IMR-90 (cell line): ENCODE data around the gene SLX4IP. TPM values are rescaled to one million over a fixed set of nuclear protein-coding genes. Genes with fewer than 3 reads are reported as not detected.

Experiments used
- ATAC-seq: fragments of 200-7000 bp; cut with Tn5 transposase; 2 replicates; pipeline ENCODE4 v1.9.1; 2020; ENCODE audit warnings: low read depth, mild to moderate bottlenecking, moderate library complexity
- BruUV-seq: library from RNA; stranded (reverse); fragments of 400-500 nt; replicated peaks from 2 replicates; lab custom pipeline; 2021; lab: Mats Ljungman, UMichigan
- CTCF ChIA-PET: fragments of 300-600 bp; formaldehyde crosslinking; extraction: SDS; loops from one replicate; lab custom pipeline; 2021; ENCODE audit warnings: antibody characterized with exemption; lab: Yijun Ruan, JAX
- POLR2A ChIA-PET: fragments of 300-600 bp; sonication (Branson Sonifier 250); formaldehyde crosslinking; loops from one replicate; lab custom pipeline; 2022; ENCODE audit warnings: antibody characterized with exemption; ENCODE audit not compliant: unreplicated experiment; lab: Charles Lee
- DNase-seq: peaks from one replicate; pipeline ENCODE4 v3.0.0; 2013
- H2AFZ ChIP-seq: replicated peaks from 2 replicates; pipeline ENCODE3; 2013; ENCODE audit warnings: low read length, mild to moderate bottlenecking; ENCODE audit not compliant: poor library complexity
- H2AK5ac ChIP-seq: 2 replicates; pipeline ENCODE4 v1.6.1; 2013; ENCODE audit warnings: low read depth, low read length, inconsistent platforms
- H2AK9ac ChIP-seq: replicated peaks from 2 replicates; pipeline ENCODE3; 2013; ENCODE audit warnings: mild to moderate bottlenecking, low read depth, low read length, moderate library complexity; ENCODE audit not compliant: poor library complexity
- H2BK120ac ChIP-seq: 2 replicates; pipeline ENCODE4 v1.6.1; 2013; ENCODE audit warnings: low read depth, low read length, inconsistent platforms
- H2BK15ac ChIP-seq: 3 replicates; pipeline ENCODE4 v1.6.1; 2013; ENCODE audit warnings: low read depth, low read length, inconsistent platforms
- H2BK20ac ChIP-seq: 2 replicates; pipeline ENCODE4 v1.6.1; 2013; ENCODE audit warnings: low read depth, mild to moderate bottlenecking, inconsistent platforms, low read length, moderate library complexity
- H2BK5ac ChIP-seq: 2 replicates; pipeline ENCODE4 v1.6.1; 2013; ENCODE audit warnings: mild to moderate bottlenecking, low read depth, low read length, inconsistent platforms; ENCODE audit not compliant: poor library complexity, severe bottlenecking
- H3K14ac ChIP-seq: replicated peaks from 2 replicates; pipeline ENCODE4 v1.6.1; 2013; ENCODE audit warnings: low read depth, low read length, inconsistent platforms
- H3K18ac ChIP-seq: 2 replicates; pipeline ENCODE4 v1.6.1; 2013; ENCODE audit warnings: low read depth, low read length, control low read depth
- H3K23ac ChIP-seq: 2 replicates; pipeline ENCODE4 v1.6.1; 2013; ENCODE audit warnings: low read depth, low read length, inconsistent platforms
- H3K27ac ChIP-seq: 2 replicates; pipeline ENCODE4 v1.5.1; 2013; ENCODE audit warnings: mild to moderate bottlenecking, control low read depth, low read length; ENCODE audit not compliant: insufficient read depth
- H3K27me3 ChIP-seq: 2 replicates; pipeline ENCODE4 v1.6.1; 2013; ENCODE audit warnings: low read length; ENCODE audit not compliant: control insufficient read depth, insufficient read depth
- H3K36me3 ChIP-seq: 2 replicates; pipeline ENCODE4 v1.6.1; 2013; ENCODE audit warnings: low read length, mixed read lengths; ENCODE audit not compliant: control insufficient read depth, insufficient read depth
- H3K4ac ChIP-seq: 2 replicates; pipeline ENCODE4 v1.6.1; 2013; ENCODE audit warnings: low read depth, low read length, inconsistent platforms
- H3K4me1 ChIP-seq: 2 replicates; pipeline ENCODE4 v1.6.1; 2013; ENCODE audit warnings: low read length, mixed read lengths; ENCODE audit not compliant: control insufficient read depth, insufficient read depth
- H3K4me2 ChIP-seq: 2 replicates; pipeline ENCODE4 v1.6.1; 2013; ENCODE audit warnings: low read depth, mild to moderate bottlenecking, control low read depth, low read length, moderate library complexity
- H3K4me3 ChIP-seq: 2 replicates; pipeline ENCODE4 v1.5.1; 2013; ENCODE audit warnings: low read depth, mild to moderate bottlenecking, control low read depth, low read length, moderate library complexity; ENCODE audit not compliant: insufficient read depth
- H3K56ac ChIP-seq: 2 replicates; pipeline ENCODE4 v1.6.1; 2013; ENCODE audit warnings: low read length, inconsistent platforms; ENCODE audit not compliant: insufficient read depth; ENCODE audit errors: extremely low read depth
- H3K79me1 ChIP-seq, 2 experiments: 2 replicates each; pipeline ENCODE4 v1.6.1; 2013; ENCODE audit warnings: low read length in 2 of 2, inconsistent platforms in 1 of 2, low read depth in 1 of 2
- H3K9ac ChIP-seq: 2 replicates; pipeline ENCODE4 v1.6.1; 2013; ENCODE audit warnings: low read depth, low read length, control low read depth
- H3K9me1 ChIP-seq: 2 replicates; pipeline ENCODE4 v1.6.1; 2013; ENCODE audit warnings: low read length, inconsistent platforms; ENCODE audit not compliant: insufficient read depth
- H3K9me3 ChIP-seq: 2 replicates; pipeline ENCODE4 v1.6.1; 2013; ENCODE audit warnings: low read length; ENCODE audit not compliant: control insufficient read depth, insufficient read depth
- H4K20me1 ChIP-seq: 2 replicates; pipeline ENCODE4 v1.6.1; 2013; ENCODE audit warnings: low read length, inconsistent platforms; ENCODE audit not compliant: insufficient read depth
- H4K5ac ChIP-seq: 2 replicates; pipeline ENCODE4 v1.6.1; 2013; ENCODE audit warnings: mild to moderate bottlenecking, low read depth, low read length, control low read depth
- H4K8ac ChIP-seq, 2 experiments: 2 replicates each; pipeline ENCODE4 v1.6.1; 2013; ENCODE audit warnings: low read depth in 2 of 2, low read length in 2 of 2, control low read depth in 1 of 2, inconsistent platforms in 1 of 2
- H4K91ac ChIP-seq: 2 replicates; pipeline ENCODE4 v1.6.1; 2013; ENCODE audit warnings: low read depth, low read length, inconsistent platforms; ENCODE audit not compliant: insufficient read depth
- BHLHE40 ChIP-seq: fragments of 150-350 bp; IDR thresholded peaks from 2 replicates; pipeline ENCODE4 v1.6.1; 2016; ENCODE audit warnings: mild to moderate bottlenecking, low read depth, low read length
- CEBPB ChIP-seq: IDR thresholded peaks from 2 replicates; pipeline ENCODE4 v1.6.1; 2012; ENCODE audit warnings: low read depth, low read length, improper control_type of control experiment
- CTCF ChIP-seq: conservative IDR thresholded peaks from 2 replicates; pipeline ENCODE4 v1.5.1; 2012; ENCODE audit warnings: mild to moderate bottlenecking, low read depth, low read length, improper control_type of control experiment
- ELK1 ChIP-seq: fragments of 150-350 bp; IDR thresholded peaks from 2 replicates; pipeline ENCODE4 v1.6.1; 2016; ENCODE audit warnings: low read depth, mild to moderate bottlenecking, low read length, moderate library complexity, borderline replicate concordance
- FOS ChIP-seq: fragments of 150-350 bp; IDR thresholded peaks from 2 replicates; pipeline ENCODE4 v1.6.1; 2016; ENCODE audit warnings: low read depth, low read length
- MAFK ChIP-seq: IDR thresholded peaks from 2 replicates; pipeline ENCODE4 v1.6.1; 2012; ENCODE audit warnings: low read depth, low read length, improper control_type of control experiment
- MAZ ChIP-seq: IDR thresholded peaks from 2 replicates; pipeline ENCODE4 v1.6.1; 2012; ENCODE audit warnings: low read depth, mild to moderate bottlenecking, low read length, improper control_type of control experiment, moderate library complexity, borderline replicate concordance
- NFE2L2 ChIP-seq: fragments of 150-350 bp; IDR thresholded peaks from 2 replicates; pipeline ENCODE4 v1.6.1; 2016; ENCODE audit warnings: low read depth, mild to moderate bottlenecking, low read length
- POLR2A ChIP-seq: IDR thresholded peaks from 2 replicates; pipeline ENCODE4 v1.6.1; 2012; ENCODE audit warnings: mild to moderate bottlenecking, low read depth, low read length
- RAD21 ChIP-seq: IDR thresholded peaks from 2 replicates; pipeline ENCODE4 v1.6.1; 2012; ENCODE audit warnings: low read length, improper control_type of control experiment
- RCOR1 ChIP-seq: IDR thresholded peaks from 2 replicates; pipeline ENCODE4 v1.6.1; 2012; ENCODE audit warnings: mild to moderate bottlenecking, low read length, improper control_type of control experiment; ENCODE audit not compliant: insufficient replicate concordance
- RFX5 ChIP-seq: IDR thresholded peaks from 2 replicates; pipeline ENCODE4 v1.8.0; 2012; ENCODE audit warnings: low read depth, mild to moderate bottlenecking, low read length, moderate library complexity
- WGBS, 2 experiments: methylation state at CpG; one replicate each; pipeline versions ENCODE4 v1.1.5 to v1.1.7; 2013; ENCODE audit warnings: missing lambda C conversion rate in 2 of 2; ENCODE audit not compliant: insufficient read length in 1 of 2; ENCODE audit errors: extremely low coverage in 2 of 2; 5-methylcytosine and 5-hydroxymethylcytosine counted together
- dilution Hi-C: fragments of 300-500 bp; cut with HindIII; formaldehyde crosslinking; loops from one replicate; pipeline ENCODE4 v1.14.3; 2018; ENCODE audit warnings: low sequenced_read_pairs; ENCODE audit not compliant: unreplicated experiment
- in situ Hi-C: fragments of 300-500 bp; cut with MboI; formaldehyde crosslinking; loops from 3 replicates; pipeline ENCODE4 v1.14.3; 2019; ENCODE audit warnings: low sequenced_read_pairs, inconsistent platforms, mixed read lengths
- intact Hi-C: fragments of 100-400 bp; cut with micrococcal nuclease; formaldehyde crosslinking; loops from 2 replicates; pipeline ENCODE4 v1.10.0; 2022
- polyA plus RNA-seq, 3 experiments: library from polyadenylated mRNA; depleted of rRNA; stranded (reverse); fragments of >200 nt; gene quantifications; 2 replicates each; pipeline ENCODE4 v1.2.3, GENCODE V29; 2012; ENCODE audit warnings: low replicate concordance in 1 of 3
- total RNA-seq: library from RNA; depleted of rRNA; stranded (reverse); fragments of >200 nt; gene quantifications from 2 replicates; pipeline ENCODE4 v1.2.3, GENCODE V29; 2012

The SLX4IP gene
- total and polyA plus RNA-seq, 2 of the 4 experiments (the other 2 are of a cell fraction): 1.3 to 5.9 TPM

- H2BK120ac ChIP-seq: no peak overlapping the region
- no peak overlapping the region for H3K14ac ChIP-seq
- in situ Hi-C loops: no loop called here
- no peak overlapping the region for H2BK5ac ChIP-seq
- no peak overlapping the region for H4K8ac ChIP-seq
- H3K56ac ChIP-seq: no peak overlapping the region
- H2AFZ ChIP-seq: no peak overlapping the region
- intact Hi-C loops: no loop called here
- H3K79me1 ChIP-seq: no peaks in the 10 kb centered on the region
- H2AK5ac ChIP-seq: no peak overlapping the region
- CTCF ChIA-PET: no interaction called here
- no CpG with 5 or more reads among the region's 1 CpG for WGBS, 2 experiments
- POLR2A ChIA-PET: interaction anchor here (0.5 kb wide), 1 partner anchor 220 kb away, joined by 7 read pairs; no protein-coding TSS in a partner anchor
- DNase-seq (no peak), ATAC-seq (no peak)
- H3K4me2 ChIP-seq: no peak overlapping the region
- BruUV-seq: no TSS peak
- H3K9me1 ChIP-seq: no peaks in the 10 kb centered on the region; the same call in 1 of the 2 replicates
- H3K23ac ChIP-seq: no peak overlapping the region
- TF ChIP-seq CEBPB: no peak
- TF ChIP-seq ELK1: no peak
- TF ChIP-seq MAZ: no peak
- no peak for TF ChIP-seq RAD21
- no peak for TF ChIP-seq CTCF
- no peak for TF ChIP-seq BHLHE40
- no peak for TF ChIP-seq FOS
- no peak for TF ChIP-seq RCOR1
- TF ChIP-seq POLR2A: no peak
- TF ChIP-seq NFE2L2: no peak
- no peak for TF ChIP-seq RFX5
- TF ChIP-seq MAFK: no peak
- H3K9ac ChIP-seq: no peak overlapping the region
- no peak overlapping the region for H4K5ac ChIP-seq
- H3K18ac ChIP-seq: no peak overlapping the region
- no peak overlapping the region for H3K4me3 ChIP-seq
- H4K20me1 ChIP-seq: no peaks in the 10 kb centered on the region
- H2AK9ac ChIP-seq: no peak overlapping the region
- no peaks in the 10 kb centered on the region for H3K36me3 ChIP-seq
- H4K91ac ChIP-seq: no peak overlapping the region
- H3K9me3 ChIP-seq: no peaks in the 10 kb centered on the region
- H2BK20ac ChIP-seq: no peak overlapping the region
- H2BK15ac ChIP-seq: no peak overlapping the region
- dilution Hi-C loops: no loop called here
- H3K4ac ChIP-seq: no peak overlapping the region
- peaks cover 2% of the 10 kb centered on the region; the same call in 1 of the 2 replicates for H3K4me1 ChIP-seq
- H3K27me3 ChIP-seq: no peaks in the 10 kb centered on the region; the same call in 1 of the 2 replicates
- no peak overlapping the region for H3K27ac ChIP-seq
These were observed 138.8 kb downstream of the SLX4IP start for GRCh38 chr20:10573951-10574339.
